NCI-H2227 treated with DMSO at 0.1 percent for 48 hours (cell line): ENCODE results near the gene KLF3.

Source experiments
- DNase-seq: peaks from one replicate; lab custom pipeline; 2025; lab: John Stamatoyannopoulos, UW

Gene KLF3

DNA sequence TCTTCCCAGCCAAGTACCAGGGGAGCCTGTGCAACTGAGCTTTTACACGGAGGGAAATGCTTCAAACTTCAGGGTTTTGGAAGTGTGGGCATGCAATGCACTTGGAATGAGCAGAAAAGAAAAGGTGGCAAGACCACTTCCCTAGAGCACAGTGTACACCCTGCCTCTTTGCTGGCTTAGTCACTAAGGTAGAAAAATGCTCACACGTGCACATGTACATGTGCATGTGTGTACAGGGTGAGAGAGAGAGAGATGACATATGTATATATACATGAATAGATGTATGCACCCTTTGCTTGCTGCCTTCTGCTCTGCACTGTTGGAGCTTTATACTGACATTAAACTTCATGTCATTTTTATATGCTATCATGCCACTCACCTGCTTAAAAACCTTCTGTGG is 7.9 kb upstream of the KLF3 start:
- DNase-seq = no peak

DNA sequence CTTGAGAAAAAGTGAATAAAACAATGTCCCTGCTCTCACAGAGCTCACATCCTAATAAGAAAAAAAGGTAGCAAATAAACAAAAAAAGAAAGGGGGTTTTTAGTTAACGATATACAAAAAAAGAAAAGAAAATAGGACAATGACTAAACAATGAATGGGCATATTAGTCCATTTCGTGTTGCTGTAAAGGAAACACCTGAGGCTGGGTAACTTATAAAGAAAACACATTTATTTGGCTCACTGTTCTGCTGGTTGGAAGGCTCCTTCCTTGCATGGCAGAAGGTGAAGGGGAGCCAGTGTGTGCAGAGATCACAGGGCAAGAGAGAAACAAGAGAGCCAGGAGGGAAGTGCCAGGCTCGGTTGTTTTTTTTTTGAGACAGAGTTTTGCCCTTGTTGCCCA is 4.7 kb upstream of the KLF3 start:
- no peak for DNase-seq

- no peak for DNase-seq
Observed at GRCh38 chr4:38660838-38661237, 3.2 kb upstream of the KLF3 start.

DNA sequence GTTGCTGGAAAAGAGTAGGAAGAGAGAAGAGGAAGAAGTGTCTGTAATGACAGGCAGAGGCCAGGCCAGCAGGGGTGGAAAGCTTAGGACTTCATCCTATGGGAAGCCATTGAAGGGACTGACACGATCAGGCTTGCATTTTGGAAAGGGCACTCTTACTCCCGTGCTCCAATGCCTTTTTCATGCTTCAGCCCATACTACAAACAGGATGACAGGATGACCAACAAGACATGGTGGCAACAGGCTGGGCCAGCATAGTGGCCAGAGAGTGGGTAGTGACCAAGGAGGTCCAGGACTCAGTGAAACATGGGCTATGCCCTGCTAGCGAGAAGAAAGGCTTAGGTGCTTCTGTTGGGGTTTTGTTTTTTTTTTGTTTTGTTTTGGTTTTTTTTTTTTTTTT is 2.6 kb upstream of the KLF3 start:
- DNase-seq = no peak

- DNase-seq = no peak
Observed at GRCh38 chr4:38662522-38663089, 1.4 kb upstream of the KLF3 start.

GRCh38 chr4:38663090-38663800 is 754 bp upstream of the KLF3 start:
- DNase-seq = no peak

DNA sequence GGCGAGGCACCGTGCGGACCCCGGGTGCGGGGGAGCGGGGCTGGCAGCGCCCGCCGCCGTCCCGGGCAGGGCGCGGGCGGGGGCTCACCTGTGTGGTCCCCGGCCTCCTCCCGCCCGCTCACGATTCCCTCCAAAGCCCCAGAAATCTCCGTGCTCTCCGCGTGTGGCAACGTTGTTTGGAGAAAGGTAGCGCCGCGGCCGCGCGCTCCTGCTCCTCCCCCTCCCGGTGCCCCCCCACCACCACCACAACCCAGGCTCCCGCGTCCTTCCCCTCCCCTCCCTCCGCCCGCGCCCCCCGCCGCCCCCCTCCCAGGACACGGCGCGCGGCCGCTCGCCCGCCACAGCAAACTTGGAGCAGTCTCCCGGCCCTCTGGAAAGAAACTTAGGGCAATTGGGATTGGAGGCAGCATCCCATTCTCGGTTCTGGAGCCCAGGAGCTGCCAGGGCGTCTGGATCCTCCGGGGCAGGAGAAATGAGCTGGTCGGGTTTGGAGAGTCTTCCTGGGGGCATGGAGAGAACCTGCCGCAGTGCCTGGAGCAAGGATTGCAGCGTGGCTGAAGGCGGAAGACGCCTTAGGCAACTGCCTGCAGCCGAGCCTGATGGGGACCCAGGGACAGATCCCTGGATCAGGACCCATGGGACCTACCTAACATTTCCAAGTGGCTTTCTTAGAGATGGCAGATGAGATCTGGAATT is 855 bp downstream of the KLF3 start:
- peak; percentile 50 for DNase-seq

DNA sequence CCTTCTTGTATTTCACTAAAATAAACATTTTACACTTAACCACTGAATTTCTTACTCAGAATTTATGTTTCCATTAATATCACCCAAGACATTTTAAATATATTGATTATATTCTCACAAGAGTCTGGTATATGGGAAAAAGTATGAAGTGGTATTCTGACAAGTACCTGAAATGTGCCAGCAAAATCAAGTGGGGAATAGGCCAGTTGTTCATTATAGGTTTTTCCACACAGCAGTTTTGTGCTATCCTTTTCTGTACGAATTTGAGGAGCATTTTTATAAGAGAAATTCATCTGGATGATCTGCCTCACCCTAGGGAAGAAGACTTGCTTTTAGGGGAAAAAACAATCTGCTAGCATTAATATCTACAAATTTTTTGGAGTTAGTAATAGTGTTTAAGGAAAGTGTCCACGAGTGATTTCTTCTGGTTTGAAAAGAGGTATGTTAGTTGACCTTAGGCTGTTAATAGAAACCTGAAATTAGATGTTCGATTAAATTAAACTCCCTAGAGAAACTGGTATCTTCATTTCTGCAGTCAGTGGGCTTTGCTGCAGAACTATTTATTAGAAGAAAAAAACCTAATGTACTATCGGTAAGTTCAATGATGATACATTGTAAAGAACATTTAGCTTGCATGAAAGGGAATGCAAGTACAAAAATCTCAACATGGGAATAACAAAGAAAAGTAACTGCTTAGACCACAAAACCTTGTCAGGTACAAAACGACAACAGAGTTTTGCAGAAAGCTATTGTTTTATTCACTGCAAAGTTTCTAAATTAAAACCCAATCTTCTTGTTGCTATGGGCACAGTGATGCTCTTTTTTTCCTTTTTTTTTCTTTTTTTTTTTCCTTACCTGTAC is 1.8 kb downstream of the KLF3 start:
- no peak for DNase-seq

- DNase-seq = no peak
Observed at GRCh38 chr4:38666766-38667084, 2.7 kb downstream of the KLF3 start.

DNA sequence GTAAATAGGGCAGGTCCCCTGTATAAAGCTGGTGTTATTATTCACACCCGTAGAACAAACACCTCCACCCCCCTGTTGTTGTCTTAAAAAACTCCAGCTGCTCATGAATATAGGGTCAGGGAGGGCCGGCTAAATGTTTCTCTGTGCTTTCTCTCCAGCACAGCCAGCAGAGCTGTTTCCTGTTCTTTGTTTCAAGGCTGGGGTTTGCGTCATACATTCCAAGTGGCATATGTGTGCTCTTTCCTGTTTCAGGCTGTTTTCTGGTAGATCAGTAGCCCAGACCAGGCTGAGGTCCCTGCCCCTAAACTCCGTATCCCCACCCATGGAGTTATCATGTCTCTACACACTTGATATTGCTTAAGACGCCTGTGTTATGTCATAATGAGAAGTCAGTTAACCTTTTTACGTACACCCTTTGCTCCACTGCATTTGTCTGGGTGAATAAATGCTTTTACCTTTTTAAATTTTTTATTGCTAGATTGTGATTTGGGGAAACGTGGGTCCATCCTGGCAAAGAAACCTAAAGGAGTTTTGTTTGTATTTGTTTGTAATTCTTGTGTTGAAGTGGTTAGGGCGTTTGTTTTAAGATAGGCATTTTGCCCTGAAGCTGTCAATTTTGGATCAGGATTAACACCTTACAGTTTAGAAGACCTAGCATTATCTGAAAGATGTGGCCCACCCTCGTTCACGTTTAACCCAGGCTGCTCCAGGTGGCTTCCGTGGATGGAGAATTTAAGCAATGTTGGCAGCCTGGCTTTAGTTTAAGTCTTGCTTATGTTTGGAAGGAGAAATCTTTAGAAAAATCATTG is 3.3 kb downstream of the KLF3 start:
- DNase-seq = peak; percentile 30

DNA sequence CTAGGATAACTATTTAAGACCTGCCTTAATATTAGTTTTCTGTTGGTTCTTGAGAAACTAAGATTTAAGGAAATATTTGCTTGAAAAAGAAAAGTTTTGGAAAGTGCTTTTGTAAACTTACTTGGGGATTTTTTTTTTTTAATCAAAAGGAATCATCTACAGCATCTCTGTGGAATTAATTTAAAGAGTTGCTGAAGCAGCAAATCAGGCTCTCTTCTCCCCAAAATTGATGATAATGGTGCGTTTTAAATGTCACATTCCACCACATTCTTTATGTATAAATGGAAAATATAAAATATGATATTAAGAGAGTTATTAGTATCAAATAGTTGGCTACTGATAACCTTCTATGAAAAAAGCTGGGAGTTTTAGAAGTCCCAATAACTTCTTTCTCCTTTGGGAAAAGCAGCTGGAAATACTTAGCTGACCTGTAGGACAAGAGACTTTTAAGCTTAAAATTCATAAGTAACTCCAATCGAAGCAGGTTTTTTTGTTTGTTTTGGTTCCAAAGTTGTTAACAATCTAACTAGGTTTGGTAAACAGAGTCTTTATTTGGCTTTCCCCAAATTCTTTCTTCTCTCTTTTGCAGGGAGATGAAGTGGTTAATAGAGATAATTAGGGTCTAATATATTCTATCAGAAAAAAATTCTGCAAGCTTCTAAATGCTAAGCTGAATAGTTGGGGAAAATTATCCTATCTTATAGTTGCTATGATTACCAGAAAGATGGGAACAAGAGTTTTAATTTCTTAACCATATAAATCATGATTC is 4.4 kb downstream of the KLF3 start:
- DNase-seq = no peak

GRCh38 chr4:38669208-38669607 is 5.2 kb downstream of the KLF3 start:
- no peak for DNase-seq

DNA sequence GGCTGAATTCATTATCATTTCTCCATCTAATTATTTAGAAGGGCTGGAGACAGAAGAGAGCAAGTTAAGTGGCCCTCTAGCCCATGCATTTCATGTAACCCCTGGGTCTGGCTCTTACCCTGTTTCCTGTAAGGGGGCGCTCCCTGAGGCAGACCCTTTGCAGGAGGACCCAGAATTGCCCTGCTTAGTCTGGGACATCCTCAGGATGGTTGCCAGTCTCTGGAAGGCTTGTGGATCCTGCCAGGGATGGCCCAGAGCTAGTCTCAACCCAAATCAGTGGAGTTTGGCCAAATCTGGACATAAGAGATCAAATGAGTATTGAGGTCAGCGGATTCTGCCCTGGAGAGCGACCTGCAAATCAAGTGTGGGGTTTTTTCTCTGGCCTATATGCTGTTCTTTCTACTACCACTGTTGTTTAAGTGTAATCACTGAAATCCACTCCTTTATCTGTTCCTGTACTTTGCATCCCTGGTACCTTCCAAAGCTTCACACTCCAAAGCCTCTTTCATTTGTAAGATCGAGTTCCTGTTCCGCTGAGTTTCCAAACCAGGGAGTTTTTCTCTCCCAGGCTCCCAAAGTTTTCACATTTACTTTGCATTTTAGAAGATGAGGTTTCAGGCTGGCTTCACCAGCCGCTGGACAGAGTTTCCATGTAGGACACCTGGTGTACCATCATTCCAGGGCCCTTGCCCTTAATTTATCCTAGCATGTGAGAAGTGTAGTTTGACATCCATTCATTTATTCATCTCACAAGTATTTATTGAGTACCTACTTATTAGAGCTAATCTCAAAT is 6.3 kb downstream of the KLF3 start:
- DNase-seq = no peak

GRCh38 chr4:38670939-38671591 is 7.1 kb downstream of the KLF3 start:
- DNase-seq = peak; percentile 10

DNA sequence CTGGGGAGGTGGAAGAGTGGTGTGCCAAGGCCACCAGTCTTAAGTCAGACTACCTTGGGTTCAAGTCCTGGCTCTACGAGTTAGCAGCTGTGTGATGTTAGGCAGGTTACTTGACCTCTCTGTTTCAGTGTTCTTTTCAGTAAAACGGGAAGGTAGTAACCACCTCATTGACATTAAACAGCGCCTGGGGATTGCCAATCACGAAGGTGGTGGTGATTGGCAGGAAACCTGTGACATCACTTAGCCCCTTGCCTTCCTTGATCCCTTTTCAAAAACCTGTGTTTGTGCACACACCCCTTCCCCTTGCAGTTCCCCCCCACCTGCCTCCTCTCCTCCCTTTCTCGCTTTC is 7.6 kb downstream of the KLF3 start:
- no peak for DNase-seq

DNA sequence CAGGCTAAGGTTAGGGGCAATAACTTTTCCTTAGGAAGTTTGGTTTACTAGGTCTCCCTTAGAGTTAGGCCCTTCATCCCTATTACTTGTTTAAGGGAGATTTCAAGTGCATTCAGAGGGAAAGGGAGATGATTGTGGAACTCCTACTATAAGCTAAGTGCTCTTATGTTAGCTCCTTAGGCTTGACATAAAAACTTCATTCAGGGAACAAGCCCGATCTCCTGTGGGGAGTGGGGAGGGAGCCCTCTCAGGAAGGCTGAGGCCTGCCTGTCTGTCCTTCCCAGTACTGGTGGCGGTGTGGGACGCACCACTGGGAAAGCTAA is 8.0 kb downstream of the KLF3 start:
- no peak for DNase-seq

DNA sequence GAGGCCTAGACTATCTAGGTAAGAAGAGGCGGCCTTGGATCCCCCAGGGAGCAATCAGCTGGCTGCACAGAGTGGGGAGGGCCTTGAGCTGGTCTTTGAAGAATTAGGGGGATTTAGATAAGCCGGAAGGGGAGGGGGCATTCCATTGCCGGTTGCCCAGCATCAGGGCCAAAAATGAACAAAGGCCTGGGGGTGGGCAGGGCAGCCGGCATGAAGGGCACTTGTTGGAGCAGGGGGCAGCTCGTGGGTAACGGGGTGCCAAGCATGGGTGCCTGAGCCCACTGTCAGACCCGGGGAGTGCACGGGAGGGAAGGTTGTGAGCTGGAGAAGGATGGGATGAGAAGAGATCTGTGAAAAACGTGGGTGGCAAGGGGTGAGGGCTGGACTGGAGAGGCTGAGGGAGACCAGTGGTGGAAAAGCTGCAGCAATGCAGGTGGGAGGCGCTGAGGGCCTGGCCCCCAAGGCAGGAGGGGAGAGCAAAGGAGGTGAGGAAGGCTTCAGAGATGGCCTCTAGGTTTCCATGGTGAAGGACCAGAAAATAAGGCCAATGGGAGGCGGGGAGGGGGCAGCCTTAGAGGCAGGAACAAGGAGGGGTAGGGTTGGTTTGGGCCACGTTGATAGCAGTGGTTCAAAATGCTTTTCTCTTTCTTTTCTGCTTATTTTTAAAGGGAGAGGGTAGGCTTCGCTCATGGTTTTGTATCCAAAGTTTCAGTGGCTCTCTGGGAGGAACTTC is 8.6 kb downstream of the KLF3 start:
- DNase-seq = no peak

GRCh38 chr4:38673130-38673978 is 9.4 kb downstream of the KLF3 start:
- DNase-seq = no peak
